SU-DHL-6 (cell line): ENCODE results near the gene SOX1.

Experiments
- H2AFZ ChIP-seq: fragments of 200-600 bp; sonication (generic); 2 replicates; pipeline ENCODE4 v1.6.1; 2014; ENCODE audit warnings: low read depth, mild to moderate bottlenecking, moderate library complexity, mixed read lengths, antibody characterized with exemption, low read length; ENCODE audit not compliant: severe bottlenecking
- H3F3A ChIP-seq: fragments of 200-600 bp; shearing (Covaris generic); 2 replicates; pipeline ENCODE4 v1.6.0; 2016; ENCODE audit warnings: antibody characterized with exemption, mild to moderate bottlenecking; ENCODE audit not compliant: insufficient read depth
- H3K27ac ChIP-seq: fragments of 200-600 bp; sonication (generic); 2 replicates; pipeline ENCODE4 v1.5.1; 2016; ENCODE audit warnings: low read depth, mild to moderate bottlenecking, low read length, moderate library complexity, mixed read lengths
- H3K27me3 ChIP-seq: fragments of 200-600 bp; sonication (generic), shearing (Covaris generic); 2 replicates; pipeline ENCODE4 v1.6.0; 2014; ENCODE audit warnings: mild to moderate bottlenecking, low read length
- H3K36me3 ChIP-seq: fragments of 200-600 bp; sonication (generic); 2 replicates; pipeline ENCODE4 v1.6.1; 2014; ENCODE audit warnings: mild to moderate bottlenecking, low read length, mixed read lengths
- H3K4me2 ChIP-seq: fragments of 300-600, 200-600 bp; shearing (Covaris generic), sonication (generic); 2 replicates; pipeline ENCODE4 v1.6.0; 2014; ENCODE audit warnings: low read length, low read depth, mild to moderate bottlenecking; ENCODE audit not compliant: poor library complexity, severe bottlenecking
- H3K4me3 ChIP-seq: fragments of 200-600 bp; sonication (generic); 2 replicates; pipeline ENCODE4 v1.5.1; 2014; ENCODE audit warnings: antibody characterized with exemption, low read length, mild to moderate bottlenecking, mixed read lengths; ENCODE audit not compliant: insufficient read depth, poor library complexity, severe bottlenecking
- H3K79me2 ChIP-seq: fragments of 200-600 bp; sonication (generic); 2 replicates; pipeline ENCODE4 v1.6.1; 2014; ENCODE audit warnings: mild to moderate bottlenecking, low read length, moderate library complexity; ENCODE audit not compliant: insufficient read depth
- H3K9ac ChIP-seq: fragments of 200-600 bp; sonication (generic); 2 replicates; pipeline ENCODE4 v1.7.0; 2014; ENCODE audit warnings: mild to moderate bottlenecking, low read length
- H3K9me2 ChIP-seq: fragments of 200-600 bp; sonication (generic); replicated peaks from 2 replicates; pipeline ENCODE4 v1.6.1; 2014; ENCODE audit warnings: low read length; ENCODE audit not compliant: insufficient read depth
- H3K9me3 ChIP-seq: fragments of 200-600 bp; sonication (generic); 2 replicates; pipeline ENCODE4 v1.6.1; 2014; ENCODE audit warnings: low read length, mixed read lengths; ENCODE audit not compliant: insufficient read depth
- H4K20me1 ChIP-seq: fragments of 200-600 bp; sonication (generic); 2 replicates; pipeline ENCODE4 v1.6.1; 2014; ENCODE audit warnings: low read depth, mild to moderate bottlenecking, antibody characterized with exemption, low read length, moderate library complexity, mixed read lengths
- CTCF ChIP-seq: fragments of 200-600 bp; sonication (generic); IDR thresholded peaks from one replicate; pipeline ENCODE4 v1.5.1; 2017; ENCODE audit warnings: antibody characterized with exemption, mild to moderate bottlenecking, low read length, moderate library complexity; ENCODE audit not compliant: insufficient read depth, poor library complexity, severe bottlenecking
- EZH2phosphoT487 ChIP-seq: fragments of 200-600 bp; sonication (generic), shearing (Covaris generic); conservative IDR thresholded peaks from 2 replicates; pipeline ENCODE4 v1.6.1; 2018; ENCODE audit warnings: mild to moderate bottlenecking, antibody characterized with exemption, low read length, moderate library complexity, mixed read lengths

Gene SOX1

GRCh38 chr13:112060899-112061366, 6.0 kb upstream of the SOX1 start:
- no peak overlapping the region for H3K4me2 ChIP-seq
- no peak overlapping the region for H3K4me3 ChIP-seq
- no peaks in the 10 kb centered on the region for H3K27me3 ChIP-seq
- H3K79me2 ChIP-seq = no peaks in the 10 kb centered on the region
- no peaks in the 10 kb centered on the region for H3F3A ChIP-seq
- H4K20me1 ChIP-seq = no peaks in the 10 kb centered on the region
- H3K9ac ChIP-seq = no peak overlapping the region
- TF ChIP-seq CTCF (no peak), EZH2phosphoT487 (no peak)
- H3K9me3 ChIP-seq = no peaks in the 10 kb centered on the region
- H2AFZ ChIP-seq = no peak overlapping the region
- no peak overlapping the region for H3K27ac ChIP-seq
- no peaks in the 10 kb centered on the region for H3K9me2 ChIP-seq
- no peaks in the 10 kb centered on the region for H3K36me3 ChIP-seq

- no peaks in the 10 kb centered on the region for H4K20me1 ChIP-seq
- no peak overlapping the region for H3K4me2 ChIP-seq
- no peak overlapping the region for H3K27ac ChIP-seq
- H3F3A ChIP-seq = no peaks in the 10 kb centered on the region
- no peak overlapping the region for H3K9ac ChIP-seq
- H2AFZ ChIP-seq = no peak overlapping the region
- no peaks in the 10 kb centered on the region for H3K36me3 ChIP-seq
- TF ChIP-seq CTCF = no peak
- H3K4me3 ChIP-seq = no peak overlapping the region
- H3K27me3 ChIP-seq = no peaks in the 10 kb centered on the region
- no peaks in the 10 kb centered on the region for H3K9me3 ChIP-seq
- H3K79me2 ChIP-seq = no peaks in the 10 kb centered on the region
- no peaks in the 10 kb centered on the region for H3K9me2 ChIP-seq
Measured at GRCh38 chr13:112061367-112062061, 5.4 kb upstream of the SOX1 start.

DNA sequence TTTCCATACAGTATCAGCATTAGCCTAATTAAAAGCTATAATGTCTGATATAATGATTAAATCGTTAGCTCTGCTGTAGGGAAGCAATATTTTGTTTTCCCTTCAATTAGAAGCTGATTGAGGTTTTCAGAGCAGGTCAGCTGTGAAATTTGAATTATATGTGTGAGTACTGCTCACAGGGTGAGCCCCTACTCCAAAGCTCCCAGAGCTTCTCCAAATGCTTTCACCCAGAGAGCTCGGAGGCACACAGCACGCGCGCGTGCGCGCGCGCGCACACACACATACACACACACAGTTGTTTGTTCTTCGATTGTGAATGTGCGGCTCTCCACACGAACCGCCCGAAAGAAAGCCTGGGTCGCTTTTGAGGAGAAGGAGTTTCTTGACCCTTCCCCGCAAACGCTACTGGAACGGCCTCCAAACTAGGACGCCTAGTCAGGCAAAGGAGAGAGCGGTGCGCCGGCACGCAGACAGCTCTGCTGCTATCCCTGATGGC, 4.8 kb upstream of the SOX1 start:
- no peak overlapping the region for H3K9ac ChIP-seq
- no peak for TF ChIP-seq EZH2phosphoT487
- TF ChIP-seq CTCF = no peak
- no peaks in the 10 kb centered on the region for H3K9me2 ChIP-seq
- H3K9me3 ChIP-seq = no peaks in the 10 kb centered on the region
- no peaks in the 10 kb centered on the region for H4K20me1 ChIP-seq
- H3K36me3 ChIP-seq = no peaks in the 10 kb centered on the region
- no peaks in the 10 kb centered on the region for H3K27me3 ChIP-seq
- no peak overlapping the region for H3K4me3 ChIP-seq
- no peak overlapping the region for H2AFZ ChIP-seq
- no peaks in the 10 kb centered on the region for H3F3A ChIP-seq
- H3K4me2 ChIP-seq = no peak overlapping the region
- H3K79me2 ChIP-seq = no peaks in the 10 kb centered on the region
- H3K27ac ChIP-seq = no peak overlapping the region
